Neural cell (in vitro differentiated cells): ENCODE data around the gene IL22RA2. TPM values are rescaled to one million over a fixed set of nuclear protein-coding genes. Genes with fewer than 3 reads are reported as not detected.

Experiments used
- H2AFZ ChIP-seq: fragments of 200-600, 300-800 bp; sonication (generic), shearing (Covaris generic); 2 replicates; pipeline ENCODE4 v1.6.0; 2014; ENCODE audit warnings: low read depth, mild to moderate bottlenecking, antibody characterized with exemption, low read length, moderate library complexity
- H3F3A ChIP-seq: fragments of 200-600 bp; shearing (Covaris generic); 2 replicates; pipeline ENCODE4 v1.6.1; 2016; ENCODE audit warnings: mild to moderate bottlenecking, moderate library complexity, mixed read lengths, antibody characterized with exemption, low read length; ENCODE audit not compliant: insufficient read depth, poor library complexity, severe bottlenecking
- H3K27ac ChIP-seq: fragments of 200-600, 300-800 bp; sonication (generic), shearing (Covaris generic); 2 replicates; pipeline ENCODE4 v1.5.1; 2014; ENCODE audit warnings: mild to moderate bottlenecking, low read length, moderate library complexity
- H3K27me3 ChIP-seq: fragments of 300-800, 200-600 bp; sonication (generic), shearing (Covaris generic); 2 replicates; pipeline ENCODE4 v1.6.0; 2014; ENCODE audit warnings: mild to moderate bottlenecking, low read depth, low read length, moderate library complexity; ENCODE audit not compliant: insufficient read depth
- H3K36me3 ChIP-seq: fragments of 300-800, 200-600 bp; sonication (generic), shearing (Covaris generic); 2 replicates; pipeline ENCODE4 v1.5.1; 2014; ENCODE audit warnings: mild to moderate bottlenecking, antibody characterized with exemption, low read length, moderate library complexity; ENCODE audit not compliant: insufficient read depth
- H3K4me2 ChIP-seq: fragments of 300-800, 200-600 bp; sonication (generic), shearing (Covaris generic); 2 replicates; pipeline ENCODE4 v1.6.0; 2014; ENCODE audit warnings: mild to moderate bottlenecking, low read length
- H3K4me3 ChIP-seq: fragments of 300-800, 200-600 bp; sonication (generic), shearing (Covaris generic); 2 replicates; pipeline ENCODE4 v1.5.1; 2014; ENCODE audit warnings: mild to moderate bottlenecking, low read length, moderate library complexity
- H3K79me2 ChIP-seq: fragments of 200-600 bp; shearing (Covaris generic); replicated peaks from 2 replicates; pipeline ENCODE4 v1.6.0; 2014; ENCODE audit warnings: mild to moderate bottlenecking, low read length, moderate library complexity; ENCODE audit not compliant: insufficient read depth
- H3K9ac ChIP-seq: fragments of 300-800, 200-600 bp; sonication (generic), shearing (Covaris generic); 2 replicates; pipeline ENCODE4 v1.6.1; 2016; ENCODE audit warnings: mild to moderate bottlenecking, low read length, mixed read lengths
- H3K9me2 ChIP-seq: fragments of 200-600 bp; shearing (Covaris generic); 2 replicates; pipeline ENCODE4 v1.6.1; 2016; ENCODE audit warnings: mild to moderate bottlenecking, low read length, mixed read lengths; ENCODE audit not compliant: insufficient read depth
- H3K9me3 ChIP-seq: fragments of 200-600, 300-800 bp; sonication (generic), shearing (Covaris generic); 2 replicates; pipeline ENCODE4 v1.6.1; 2016; ENCODE audit warnings: mild to moderate bottlenecking, mixed run types, low read length, moderate library complexity, mixed read lengths
- H4K20me1 ChIP-seq: fragments of 200-600 bp; shearing (Covaris generic); 2 replicates; pipeline ENCODE4 v1.6.1; 2016; ENCODE audit warnings: mild to moderate bottlenecking, mixed run types; ENCODE audit not compliant: insufficient read depth
- EP300 ChIP-seq: fragments of 450-650 bp; conservative IDR thresholded peaks from 2 replicates; pipeline ENCODE4 v1.6.1; 2014; ENCODE audit warnings: antibody characterized with exemption, mild to moderate bottlenecking, moderate library complexity; ENCODE audit not compliant: poor library complexity, severe bottlenecking
- EZH2 ChIP-seq: fragments of 200-600, 300-800 bp; shearing (Covaris generic), sonication (generic); IDR thresholded peaks from 2 replicates; pipeline ENCODE4 v1.6.1; 2014; ENCODE audit warnings: antibody characterized with exemption, low read length, borderline replicate concordance, mild to moderate bottlenecking; ENCODE audit not compliant: insufficient read depth, poor library complexity, severe bottlenecking
- MXI1 ChIP-seq: fragments of 450-650 bp; conservative IDR thresholded peaks from 2 replicates; pipeline ENCODE4 v1.6.1; 2014; ENCODE audit warnings: antibody characterized with exemption, mild to moderate bottlenecking; ENCODE audit not compliant: poor library complexity, severe bottlenecking
- POLR2AphosphoS5 ChIP-seq: IDR thresholded peaks from 2 replicates; pipeline ENCODE4 v1.6.1; 2012
- RAD21 ChIP-seq: fragments of 450-650 bp; conservative IDR thresholded peaks from 2 replicates; pipeline ENCODE4 v1.6.1; 2014; ENCODE audit warnings: antibody characterized with exemption, mild to moderate bottlenecking, moderate library complexity
- SMC3 ChIP-seq: fragments of 450-650 bp; conservative IDR thresholded peaks from 2 replicates; pipeline ENCODE4 v1.6.1; 2014; ENCODE audit warnings: antibody characterized with exemption, mild to moderate bottlenecking, moderate library complexity; ENCODE audit not compliant: poor library complexity
- TAF1 ChIP-seq: IDR thresholded peaks from 2 replicates; pipeline ENCODE4 v1.6.1; 2012; ENCODE audit warnings: low read depth
- polyA plus RNA-seq: library from polyadenylated mRNA; depleted of rRNA; stranded (reverse); fragments of >200 nt; gene quantifications from 2 replicates; pipeline ENCODE4 v1.2.3, GENCODE V29; 2014
- TF ChIP-seq, protein P1 (sequence below): fragments of 450-650 bp; IDR thresholded peaks from 2 replicates; pipeline ENCODE4 v1.5.1; 2014; ENCODE audit warnings: antibody characterized with exemption, mild to moderate bottlenecking, moderate library complexity; ENCODE audit not compliant: poor library complexity, severe bottlenecking
- TF ChIP-seq, protein P2 (sequence below): IDR thresholded peaks from 2 replicates; pipeline ENCODE4 v1.6.1; 2012; ENCODE audit warnings: borderline replicate concordance

Gene IL22RA2
- polyA plus RNA-seq, 1 donor from 2014 or later, result not detected

DNA sequence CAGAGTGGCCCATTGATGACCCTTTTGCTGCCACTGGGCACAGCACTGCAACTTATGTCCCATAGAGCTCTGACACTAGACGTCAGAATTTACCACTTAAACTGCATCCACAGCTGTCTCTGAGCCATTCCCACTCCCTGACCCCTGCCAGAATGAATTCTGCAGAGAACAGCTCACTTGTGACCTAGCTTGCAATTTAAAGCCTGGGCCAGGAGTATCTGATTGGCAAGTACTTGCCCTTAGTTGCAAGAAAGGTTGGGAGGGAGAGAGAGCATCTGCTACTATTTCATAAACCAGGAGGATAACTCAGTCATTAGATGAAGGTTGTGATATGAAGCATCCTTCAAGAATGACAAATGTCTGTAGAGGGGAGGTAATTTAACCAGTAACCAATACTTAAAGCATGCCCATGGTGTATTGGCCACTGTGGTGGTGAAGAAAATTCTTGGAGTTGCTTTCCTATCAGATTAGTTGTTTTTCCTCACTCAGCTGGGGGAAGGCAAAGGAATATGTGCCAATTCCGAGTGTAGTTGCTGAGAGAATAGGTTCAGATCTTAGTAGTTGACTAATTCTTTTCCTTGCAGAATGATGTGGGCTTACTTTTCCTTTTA is 46.5 kb downstream of the IL22RA2 start:
- Histone ChIP-seq H3K27ac (no peak overlapping the region), H3K9ac (no peak overlapping the region), H4K20me1 (no peaks in the 10 kb centered on the region), H3F3A (no peaks in the 10 kb centered on the region), H3K4me3 (no peak overlapping the region), H3K9me3 (no peaks in the 10 kb centered on the region), H3K4me2 (no peak overlapping the region), H3K9me2 (no peaks in the 10 kb centered on the region), H3K27me3 (no peaks in the 10 kb centered on the region), H2AFZ (no peak overlapping the region), H3K36me3 (no peaks in the 10 kb centered on the region), H3K79me2 (no peaks in the 10 kb centered on the region)
- TF ChIP-seq SMC3 (no peak), TAF1 (no peak), EP300 (no peak), POLR2AphosphoS5 (no peak), RAD21 (no peak), MXI1 (no peak), EZH2 (no peak)
- TF ChIP-seq, protein P1, sequence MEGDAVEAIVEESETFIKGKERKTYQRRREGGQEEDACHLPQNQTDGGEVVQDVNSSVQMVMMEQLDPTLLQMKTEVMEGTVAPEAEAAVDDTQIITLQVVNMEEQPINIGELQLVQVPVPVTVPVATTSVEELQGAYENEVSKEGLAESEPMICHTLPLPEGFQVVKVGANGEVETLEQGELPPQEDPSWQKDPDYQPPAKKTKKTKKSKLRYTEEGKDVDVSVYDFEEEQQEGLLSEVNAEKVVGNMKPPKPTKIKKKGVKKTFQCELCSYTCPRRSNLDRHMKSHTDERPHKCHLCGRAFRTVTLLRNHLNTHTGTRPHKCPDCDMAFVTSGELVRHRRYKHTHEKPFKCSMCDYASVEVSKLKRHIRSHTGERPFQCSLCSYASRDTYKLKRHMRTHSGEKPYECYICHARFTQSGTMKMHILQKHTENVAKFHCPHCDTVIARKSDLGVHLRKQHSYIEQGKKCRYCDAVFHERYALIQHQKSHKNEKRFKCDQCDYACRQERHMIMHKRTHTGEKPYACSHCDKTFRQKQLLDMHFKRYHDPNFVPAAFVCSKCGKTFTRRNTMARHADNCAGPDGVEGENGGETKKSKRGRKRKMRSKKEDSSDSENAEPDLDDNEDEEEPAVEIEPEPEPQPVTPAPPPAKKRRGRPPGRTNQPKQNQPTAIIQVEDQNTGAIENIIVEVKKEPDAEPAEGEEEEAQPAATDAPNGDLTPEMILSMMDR, result no peak
- TF ChIP-seq, protein P2, sequence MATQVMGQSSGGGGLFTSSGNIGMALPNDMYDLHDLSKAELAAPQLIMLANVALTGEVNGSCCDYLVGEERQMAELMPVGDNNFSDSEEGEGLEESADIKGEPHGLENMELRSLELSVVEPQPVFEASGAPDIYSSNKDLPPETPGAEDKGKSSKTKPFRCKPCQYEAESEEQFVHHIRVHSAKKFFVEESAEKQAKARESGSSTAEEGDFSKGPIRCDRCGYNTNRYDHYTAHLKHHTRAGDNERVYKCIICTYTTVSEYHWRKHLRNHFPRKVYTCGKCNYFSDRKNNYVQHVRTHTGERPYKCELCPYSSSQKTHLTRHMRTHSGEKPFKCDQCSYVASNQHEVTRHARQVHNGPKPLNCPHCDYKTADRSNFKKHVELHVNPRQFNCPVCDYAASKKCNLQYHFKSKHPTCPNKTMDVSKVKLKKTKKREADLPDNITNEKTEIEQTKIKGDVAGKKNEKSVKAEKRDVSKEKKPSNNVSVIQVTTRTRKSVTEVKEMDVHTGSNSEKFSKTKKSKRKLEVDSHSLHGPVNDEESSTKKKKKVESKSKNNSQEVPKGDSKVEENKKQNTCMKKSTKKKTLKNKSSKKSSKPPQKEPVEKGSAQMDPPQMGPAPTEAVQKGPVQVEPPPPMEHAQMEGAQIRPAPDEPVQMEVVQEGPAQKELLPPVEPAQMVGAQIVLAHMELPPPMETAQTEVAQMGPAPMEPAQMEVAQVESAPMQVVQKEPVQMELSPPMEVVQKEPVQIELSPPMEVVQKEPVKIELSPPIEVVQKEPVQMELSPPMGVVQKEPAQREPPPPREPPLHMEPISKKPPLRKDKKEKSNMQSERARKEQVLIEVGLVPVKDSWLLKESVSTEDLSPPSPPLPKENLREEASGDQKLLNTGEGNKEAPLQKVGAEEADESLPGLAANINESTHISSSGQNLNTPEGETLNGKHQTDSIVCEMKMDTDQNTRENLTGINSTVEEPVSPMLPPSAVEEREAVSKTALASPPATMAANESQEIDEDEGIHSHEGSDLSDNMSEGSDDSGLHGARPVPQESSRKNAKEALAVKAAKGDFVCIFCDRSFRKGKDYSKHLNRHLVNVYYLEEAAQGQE, result no peak

DNA sequence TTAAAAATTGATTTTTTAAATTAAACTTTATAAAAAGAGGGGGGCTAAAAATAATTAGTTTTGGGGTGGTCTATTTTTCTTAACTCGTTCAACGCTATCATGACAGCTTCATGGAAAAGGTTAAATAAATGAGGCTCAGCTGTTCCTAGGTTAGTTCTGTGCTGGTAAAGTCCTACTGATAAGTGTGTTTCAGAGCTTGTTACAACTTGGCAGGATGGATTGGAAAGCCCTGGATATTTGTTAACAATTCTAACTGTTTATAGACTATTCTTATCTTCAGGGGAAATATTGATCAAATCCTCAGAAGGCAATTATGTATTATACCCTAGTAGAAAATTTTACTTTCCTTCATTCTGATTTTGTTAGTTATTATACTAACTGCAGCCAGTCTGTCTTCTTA is 50.4 kb downstream of the IL22RA2 start:
- H3K4me2 ChIP-seq, result no peak overlapping the region
- TF ChIP-seq, protein P2, result no peak
- TF ChIP-seq EZH2 (no peak), RAD21 (no peak), MXI1 (no peak), POLR2AphosphoS5 (no peak), SMC3 (no peak), EP300 (no peak), TAF1 (no peak)
- TF ChIP-seq, protein P1, result no peak
- H3K36me3 ChIP-seq, result no peaks in the 10 kb centered on the region
- no peak overlapping the region for H3K9ac ChIP-seq
- no peaks in the 10 kb centered on the region for H3F3A ChIP-seq
- peaks cover 3% of the 10 kb centered on the region for H3K9me3 ChIP-seq
- H4K20me1 ChIP-seq, result no peaks in the 10 kb centered on the region
- H3K79me2 ChIP-seq, result no peaks in the 10 kb centered on the region
- H3K27me3 ChIP-seq, result no peaks in the 10 kb centered on the region
- no peaks in the 10 kb centered on the region for H3K9me2 ChIP-seq
- no peak overlapping the region for H3K27ac ChIP-seq
- H2AFZ ChIP-seq, result no peak overlapping the region
- H3K4me3 ChIP-seq, result no peak overlapping the region
